Activated B cell treated with CpG ODN at 0.5 μM for 24 hours (primary cell): ENCODE data around the gene HES7. TPM values are rescaled to one million over a fixed set of nuclear protein-coding genes. Genes with fewer than 3 reads are reported as not detected.

ENCODE experiments used
- ATAC-seq: fragments of 200-7000 bp; cut with Tn5 transposase; one replicate; pipeline ENCODE4 v1.10.0; 2021; ENCODE audit warnings: low read depth, mild to moderate bottlenecking, moderate library complexity
- CTCF ChIA-PET: fragments of 350-600 bp; sonication (Branson Sonifier 250); formaldehyde crosslinking; loops from one replicate; lab custom pipeline; 2021; ENCODE audit warnings: antibody characterized with exemption; lab: Charles Lee
- POLR2A ChIA-PET: fragments of 350-600 bp; sonication (Branson Sonifier 250); formaldehyde crosslinking; loops from one replicate; lab custom pipeline; 2021; ENCODE audit warnings: antibody characterized with exemption; lab: Charles Lee
- DNase-seq: peaks from one replicate; pipeline ENCODE4 v3.0.0; 2022
- H3K27ac Mint-ChIP-seq: one replicate; pipeline ENCODE4 v1.8.0; 2020; ENCODE audit warnings: mixed read lengths
- H3K27me3 Mint-ChIP-seq: one replicate; pipeline ENCODE4 v1.8.0; 2021; ENCODE audit warnings: mixed read lengths
- H3K36me3 Mint-ChIP-seq: one replicate; pipeline ENCODE4 v1.8.0; 2021; ENCODE audit warnings: low read depth, mixed read lengths
- H3K4me1 Mint-ChIP-seq: one replicate; pipeline ENCODE4 v1.8.0; 2021; ENCODE audit warnings: mixed read lengths
- H3K4me3 Mint-ChIP-seq: one replicate; pipeline ENCODE4 v1.8.0; 2020; ENCODE audit warnings: mild to moderate bottlenecking, mixed read lengths
- H3K9me3 Mint-ChIP-seq: one replicate; pipeline ENCODE4 v1.8.0; 2020; ENCODE audit warnings: mixed read lengths
- CTCF ChIP-seq: fragments of 200-600 bp; IDR thresholded peaks from one replicate; pipeline ENCODE4 v1.8.0; 2022; ENCODE audit warnings: antibody characterized with exemption, mild to moderate bottlenecking
- intact Hi-C: fragments of 100-400 bp; cut with micrococcal nuclease; formaldehyde crosslinking; loops from one replicate; pipeline ENCODE4 v1.15.1; 2024
- total RNA-seq: library from RNA; stranded (reverse); gene quantifications from 2 replicates; pipeline ENCODE4 v1.2.3, GENCODE V29; 2022

The HES7 gene
- total RNA-seq, 1 donor from 2014 or later: 0.49 TPM

GRCh38 chr17:8150194-8151119 is 26.6 kb upstream of the HES7 start:
- ATAC-seq (no peak), DNase-seq (no peak)
- Mint-ChIP-seq H3K4me1 (peaks cover 31% of the 10 kb centered on the region), H3K36me3 (peaks cover 53% of the 10 kb centered on the region), H3K27me3 (no peaks in the 10 kb centered on the region), H3K27ac (peak overlapping the region; percentile 41), H3K9me3 (no peaks in the 10 kb centered on the region), H3K4me3 (peak overlapping the region; percentile 90)
- intact Hi-C loops: loop anchor here (1.0 to 10.0 kb wide), 2 partner anchors 11 to 466 kb away; partner anchors contain the start of genes TP53 and WRAP53
- POLR2A ChIA-PET: interaction anchor here (0.6 to 15.9 kb wide), 14 partner anchors 10 to 594 kb away, joined by 3 to 385 read pairs (median 4); partner anchors contain the start of genes BORCS6, CCDC42, CTC1 and HES7
- TF ChIP-seq CTCF: no peak
- CTCF ChIA-PET: interaction anchor here (1.0 kb wide), 1 partner anchor 71 kb away, joined by 4 read pairs; no protein-coding TSS in a partner anchor

- ATAC-seq: no peak
- Mint-ChIP-seq H3K4me3 (no peak overlapping the region), H3K9me3 (no peaks in the 10 kb centered on the region), H3K27ac (no peak overlapping the region), H3K36me3 (peaks cover 57% of the 10 kb centered on the region), H3K4me1 (peaks cover 31% of the 10 kb centered on the region), H3K27me3 (no peaks in the 10 kb centered on the region)
- intact Hi-C loops: loop anchor here (10.0 kb wide), 1 partner anchor 465 kb away; the partner anchor contains the start of genes TP53 and WRAP53
- no peak for DNase-seq
- CTCF ChIA-PET: no interaction called here
- POLR2A ChIA-PET: interaction anchor here (0.6 to 15.9 kb wide), 6 partner anchors 10 to 595 kb away, joined by 3 to 385 read pairs (median 4); partner anchors contain the start of genes CCDC42 and HES7
- no peak for TF ChIP-seq CTCF
Observed at GRCh38 chr17:8149419-8150193, 25.7 kb upstream of the HES7 start.

- intact Hi-C loops: no loop called here
- ChIA-PET CTCF (no interaction called here), POLR2A (interaction anchor here (1.0 to 1.1 kb wide), 2 partner anchors 9 to 24 kb away, joined by 5 to 6 read pairs; no protein-coding TSS in a partner anchor)
- Mint-ChIP-seq H3K9me3 (no peaks in the 10 kb centered on the region), H3K4me1 (peaks cover 29% of the 10 kb centered on the region), H3K4me3 (no peak overlapping the region), H3K27ac (no peak overlapping the region), H3K36me3 (peaks cover 67% of the 10 kb centered on the region), H3K27me3 (no peaks in the 10 kb centered on the region)
- DNase-seq: no peak
- ATAC-seq: no peak
- TF ChIP-seq CTCF: no peak
Observed at GRCh38 chr17:8148560-8148959, 24.7 kb upstream of the HES7 start.

DNA sequence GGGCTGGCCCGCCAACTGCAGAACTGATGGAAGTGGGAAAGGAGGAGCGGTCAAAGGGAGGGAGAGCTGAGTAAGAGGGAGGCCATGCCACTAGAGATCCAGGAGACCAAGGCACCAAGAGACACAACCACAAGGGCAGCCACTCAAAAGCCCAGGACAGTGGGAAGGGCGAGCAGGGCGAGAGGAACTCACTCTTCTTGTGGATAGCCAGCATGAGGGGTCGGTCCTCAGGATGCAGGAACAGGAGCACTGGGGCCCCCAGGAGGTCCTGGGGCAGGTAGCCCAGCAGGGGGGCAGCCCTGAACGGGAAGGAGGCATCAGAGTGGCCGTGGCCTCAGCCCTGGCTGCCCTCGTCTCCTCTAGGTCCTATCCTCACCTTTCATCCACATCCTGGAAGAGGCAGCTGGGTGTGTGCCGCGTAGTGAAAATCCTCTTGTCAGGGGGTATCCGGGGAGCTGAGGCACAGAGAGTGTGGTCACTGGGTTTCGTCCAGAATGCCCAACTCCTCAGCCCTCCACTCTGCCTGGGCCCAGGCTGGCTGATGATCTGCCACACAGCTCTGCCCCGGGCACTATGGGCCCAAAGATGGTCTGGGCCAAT is 24.0 kb upstream of the HES7 start:
- H3K4me3 Mint-ChIP-seq: no peak overlapping the region
- intact Hi-C loops: no loop called here
- ATAC-seq: no peak
- CTCF ChIA-PET: no interaction called here
- H3K9me3 Mint-ChIP-seq: no peaks in the 10 kb centered on the region
- no peak overlapping the region for H3K27ac Mint-ChIP-seq
- H3K4me1 Mint-ChIP-seq: peaks cover 23% of the 10 kb centered on the region
- H3K36me3 Mint-ChIP-seq: peaks cover 65% of the 10 kb centered on the region
- TF ChIP-seq CTCF: no peak
- no peaks in the 10 kb centered on the region for H3K27me3 Mint-ChIP-seq
- no peak for DNase-seq
- POLR2A ChIA-PET: interaction anchor here (1.0 to 1.1 kb wide), 2 partner anchors 8 to 25 kb away, joined by 5 to 6 read pairs; no protein-coding TSS in a partner anchor
